HG02763 (cell line): ENCODE measurements around the gene MYH9.
"Not testable (repeated sequence)": the region's sequence is repeated elsewhere in the genome, so short reads cannot be mapped to it uniquely, and the experiment has no call there.

Experiments used
- ATAC-seq: cut with Tn5 transposase; IDR thresholded peaks from one replicate; pipeline ENCODE4 v1.9.1; 2021; ENCODE audit warnings: mild to moderate bottlenecking, moderate library complexity; ENCODE audit not compliant: unreplicated experiment

The MYH9 gene

DNA sequence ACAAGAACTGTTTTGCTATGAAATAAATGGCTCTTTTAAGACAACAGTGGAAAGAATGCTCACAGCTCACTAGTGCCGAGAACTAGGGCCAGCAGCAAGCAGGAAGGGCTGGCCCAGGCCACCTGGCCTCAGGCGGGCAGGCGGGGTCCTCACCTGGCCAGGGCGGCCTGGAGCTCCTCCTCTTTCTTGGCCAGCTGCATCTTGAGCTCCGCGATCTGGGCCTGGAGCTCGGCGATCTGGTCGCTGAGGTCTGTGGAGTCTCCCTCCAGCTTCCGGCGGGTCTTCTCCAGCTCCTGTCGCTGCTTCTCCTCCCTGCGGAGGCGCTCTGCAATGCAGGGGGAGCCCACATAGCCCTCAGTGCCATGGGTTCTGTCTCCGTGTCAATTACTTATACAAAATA is 91.1 kb downstream of the MYH9 start:
- ATAC-seq = no peak

DNA sequence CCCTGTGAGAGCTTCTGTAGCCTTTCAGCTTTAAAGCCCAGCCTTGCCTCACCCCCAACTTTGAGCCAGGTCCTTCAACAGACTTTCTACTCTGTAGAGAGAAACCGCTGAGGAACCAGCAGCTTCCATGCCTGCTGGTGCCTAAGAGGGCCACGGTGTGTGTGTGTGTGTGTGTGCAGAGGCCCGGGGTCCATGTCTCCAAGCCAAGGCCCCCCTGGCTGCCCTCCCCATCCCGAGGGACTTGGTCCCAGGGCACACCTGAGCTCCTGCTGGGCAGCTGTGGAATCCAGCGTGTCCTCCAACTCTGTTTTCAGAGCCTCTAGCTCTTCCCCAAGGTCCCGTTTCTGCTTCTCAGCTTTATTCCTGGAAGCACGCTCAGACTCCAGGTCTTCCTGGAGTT is 92.5 kb downstream of the MYH9 start:
- ATAC-seq = no peak

DNA sequence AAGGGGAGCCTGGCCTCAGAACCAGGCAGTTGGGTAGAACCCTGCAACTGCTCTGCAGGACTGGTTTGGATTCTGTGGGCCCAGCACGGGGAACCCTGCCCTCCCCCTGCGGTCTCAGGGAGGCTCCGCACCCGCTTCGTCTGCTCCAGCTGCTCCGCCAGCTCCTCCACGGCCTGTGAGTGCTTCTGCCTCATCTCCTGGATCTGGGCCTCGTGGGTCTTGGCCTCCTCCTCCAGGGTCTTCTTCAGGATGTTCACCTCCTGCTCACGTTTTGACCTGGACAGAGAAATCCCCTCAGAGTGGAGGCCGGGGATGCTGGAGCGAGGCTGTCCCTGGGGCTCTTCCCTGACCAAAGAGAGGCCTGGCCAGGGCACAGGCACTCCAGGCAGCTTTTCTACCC is 93.0 kb downstream of the MYH9 start:
- no peak for ATAC-seq

DNA sequence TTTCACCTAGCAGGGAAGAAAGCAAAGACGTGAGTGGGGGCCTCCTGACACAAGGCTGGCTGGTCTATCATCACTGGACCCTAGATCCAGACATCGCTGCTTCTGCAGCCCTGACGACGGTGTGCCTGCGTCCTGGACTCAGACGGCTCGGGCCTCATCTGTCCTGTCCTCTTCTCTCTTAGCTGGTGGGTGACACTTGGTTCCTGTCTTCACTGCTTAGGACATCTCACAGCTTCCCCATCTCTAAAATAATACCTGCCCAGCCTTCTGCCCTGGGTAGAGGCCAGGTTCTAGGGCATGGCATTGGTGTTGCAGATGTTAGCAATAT is 93.5 kb downstream of the MYH9 start:
- ATAC-seq = no peak

DNA sequence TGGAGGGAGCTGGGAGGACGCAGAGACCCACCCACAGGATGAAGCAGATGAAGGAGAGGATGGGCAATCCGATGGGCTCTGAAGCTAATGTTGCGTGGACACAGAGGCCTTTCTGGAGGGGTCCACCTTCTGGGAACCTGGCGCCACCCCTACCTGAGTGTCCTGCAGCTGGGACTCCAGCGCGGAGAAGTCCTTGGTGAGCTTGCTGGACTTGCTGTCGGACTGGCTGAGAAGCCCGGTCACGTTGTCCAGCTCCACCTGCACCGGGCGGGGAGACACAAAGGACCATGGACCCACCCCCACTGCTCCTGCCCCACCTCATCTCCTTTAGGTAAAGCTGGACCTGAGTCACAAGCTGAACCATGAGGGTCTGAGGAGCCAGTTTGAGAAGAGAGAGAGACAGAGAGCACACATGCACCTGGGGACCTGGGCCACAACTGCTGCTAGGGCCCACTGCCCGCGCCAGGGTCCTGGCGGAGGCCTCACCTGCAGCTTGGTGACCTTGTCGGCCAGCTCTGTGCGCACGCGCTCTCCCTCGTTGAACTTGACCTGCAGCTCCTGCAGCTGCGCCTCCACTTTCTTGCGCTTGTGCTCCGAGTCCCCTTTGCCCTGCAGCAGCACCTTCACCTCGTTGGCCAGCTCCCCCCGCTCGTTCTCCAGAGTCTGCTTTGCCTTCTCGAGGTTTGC is 94.0 kb downstream of the MYH9 start:
- no peak for ATAC-seq

DNA sequence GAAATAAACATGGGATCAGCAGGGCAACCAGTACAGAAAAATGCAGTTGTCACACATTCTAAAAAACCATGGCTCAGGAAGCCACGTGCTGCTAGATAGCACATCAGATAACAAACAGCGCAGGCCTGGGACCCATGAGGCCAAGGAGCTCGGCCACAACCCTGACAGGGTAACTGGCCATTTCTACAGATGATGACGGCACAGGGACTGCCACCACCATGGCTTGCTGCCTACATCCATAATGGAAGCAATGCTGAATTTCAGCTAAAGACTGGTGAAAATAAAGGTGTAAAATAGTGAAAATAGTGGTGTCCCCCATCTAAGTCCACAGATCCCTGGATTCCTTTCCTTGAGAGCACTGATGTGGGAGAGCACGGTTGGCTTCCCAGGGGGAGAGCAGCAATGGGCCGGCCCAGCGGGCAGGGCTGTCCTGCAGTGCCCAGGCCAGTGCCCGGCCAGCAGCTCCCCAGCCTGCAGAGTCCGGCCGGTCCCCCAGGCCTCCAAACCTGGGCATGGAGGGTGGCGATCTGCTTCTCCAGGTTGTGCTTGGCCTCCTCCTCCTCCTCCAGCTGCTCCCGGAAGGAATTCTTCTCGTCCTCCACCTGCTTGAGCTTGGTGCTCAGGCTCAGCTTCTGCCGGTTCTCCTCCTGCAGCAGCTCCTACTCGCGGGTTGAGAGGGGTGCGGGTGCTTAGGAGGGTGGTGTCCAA is 94.8 kb downstream of the MYH9 start:
- no peak for ATAC-seq

DNA sequence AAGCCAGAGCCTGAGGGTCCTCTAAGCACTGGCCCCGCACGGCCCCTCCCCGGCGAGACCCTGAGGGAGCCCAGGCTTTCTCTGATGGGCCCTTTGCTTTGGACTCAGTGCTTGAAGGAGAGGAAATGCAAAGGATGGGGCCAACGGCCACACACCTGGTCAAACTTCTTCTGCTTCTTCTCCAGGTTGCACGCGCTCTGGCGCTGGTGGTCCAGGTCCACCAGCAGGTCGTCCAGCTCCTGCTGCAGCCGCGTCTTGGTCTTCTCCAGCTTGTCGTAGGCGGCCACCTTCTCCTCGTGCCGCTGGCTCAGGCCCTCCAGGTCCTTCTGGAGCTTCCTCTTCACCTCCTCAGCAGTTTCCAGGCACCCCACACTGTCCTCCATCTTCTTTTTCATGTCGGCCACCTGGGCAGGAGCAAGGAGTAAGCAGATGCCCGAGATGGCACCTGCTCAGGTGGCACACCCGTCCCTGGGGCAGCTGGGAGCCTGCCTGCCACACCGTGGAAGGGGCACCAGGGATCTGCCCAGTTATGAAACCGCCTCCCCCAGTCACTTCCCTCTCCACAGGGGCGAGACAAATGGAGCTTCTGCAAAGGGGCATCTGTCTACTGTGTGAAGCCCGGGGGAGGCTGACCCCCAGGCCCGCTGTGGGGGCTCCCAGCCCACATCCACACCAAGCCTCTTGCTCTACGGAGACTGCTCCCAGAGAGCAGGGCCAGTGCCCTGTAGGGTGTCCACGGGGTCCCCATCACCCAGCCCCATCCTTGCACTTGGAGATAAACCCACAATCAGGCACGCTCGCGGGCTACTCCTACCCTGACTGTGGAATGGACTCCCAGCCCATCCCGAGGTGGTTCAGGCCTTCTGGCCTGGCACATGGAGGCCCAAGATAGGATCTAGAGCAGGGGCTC is 95.7 kb downstream of the MYH9 start:
- no peak for ATAC-seq

DNA sequence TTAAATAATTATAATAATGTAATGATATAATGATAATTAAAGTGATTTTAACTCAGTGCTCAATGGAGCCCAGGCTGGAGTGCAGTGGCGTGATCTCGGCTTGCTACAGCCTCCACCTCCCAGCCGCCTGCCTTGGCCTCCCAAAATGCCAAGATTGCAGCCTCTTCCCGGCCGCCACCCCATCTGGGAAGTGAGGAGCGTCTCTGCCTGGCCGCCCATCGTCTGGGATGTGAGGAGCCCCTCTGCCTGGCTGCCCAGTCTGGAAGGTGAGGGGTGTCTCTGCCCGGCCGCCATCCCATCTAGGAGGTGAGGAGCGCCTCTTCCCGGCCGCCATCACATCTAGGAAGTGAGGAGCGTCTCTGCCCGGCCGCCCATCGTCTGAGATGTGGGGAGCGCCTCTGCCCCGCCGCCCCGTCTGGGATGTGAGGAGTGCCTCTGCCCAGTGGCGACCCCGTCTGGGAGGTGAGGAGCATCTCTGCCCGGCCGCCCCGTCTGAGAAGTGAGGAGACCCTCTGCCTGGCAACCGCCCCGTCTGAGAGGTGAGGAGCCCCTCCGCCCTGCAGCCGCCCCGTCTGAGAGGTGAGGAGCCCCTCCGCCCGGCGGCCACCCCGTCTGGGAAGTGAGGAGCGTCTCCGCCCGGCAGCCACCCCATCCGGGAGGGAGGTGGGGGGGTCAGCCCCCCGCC is 97.2 kb downstream of the MYH9 start:
- ATAC-seq = not testable (repeated sequence)

DNA sequence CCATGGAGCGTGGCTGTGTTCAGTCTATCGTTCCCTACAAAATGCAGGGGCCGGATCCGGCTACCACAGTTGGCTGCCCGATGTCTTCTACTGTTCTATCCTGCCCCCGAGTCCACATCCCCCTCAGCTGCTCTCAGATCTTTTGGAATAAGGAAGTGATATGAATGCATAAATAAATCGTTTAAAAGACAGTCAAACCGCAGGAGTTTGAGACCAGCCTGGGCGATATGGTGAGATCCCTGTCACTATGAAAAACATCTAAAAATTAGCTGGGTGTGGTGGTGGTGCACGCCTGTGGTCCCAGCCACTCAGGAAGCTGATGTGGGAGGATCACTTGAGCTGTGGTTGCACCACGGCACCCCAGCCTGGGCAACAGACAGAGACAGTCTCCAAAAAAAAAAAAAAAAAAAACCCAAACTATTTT is 97.8 kb downstream of the MYH9 start:
- not testable (repeated sequence) for ATAC-seq

DNA sequence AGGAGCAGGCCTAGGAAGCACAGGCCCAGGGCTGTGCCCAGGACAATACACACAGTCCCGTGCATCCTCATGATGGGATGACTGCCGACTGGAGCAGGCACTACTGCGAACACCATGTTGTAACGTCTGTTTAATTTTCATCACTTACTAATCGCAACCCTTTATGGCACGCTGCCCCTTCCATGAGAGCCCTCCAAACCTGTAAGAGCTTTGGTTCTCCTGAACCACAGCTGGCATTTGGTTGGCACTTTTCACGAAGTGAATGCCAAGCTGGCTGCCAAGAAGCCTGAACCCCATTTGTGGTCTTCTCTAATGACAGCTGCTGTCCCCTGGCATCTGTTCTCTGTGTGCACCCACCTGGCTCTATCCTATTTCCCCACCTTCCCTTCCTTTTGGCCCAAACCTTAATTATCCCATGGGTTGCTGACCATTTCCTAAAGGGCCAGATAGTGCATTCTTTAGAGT is 98.3 kb downstream of the MYH9 start:
- no peak for ATAC-seq

DNA sequence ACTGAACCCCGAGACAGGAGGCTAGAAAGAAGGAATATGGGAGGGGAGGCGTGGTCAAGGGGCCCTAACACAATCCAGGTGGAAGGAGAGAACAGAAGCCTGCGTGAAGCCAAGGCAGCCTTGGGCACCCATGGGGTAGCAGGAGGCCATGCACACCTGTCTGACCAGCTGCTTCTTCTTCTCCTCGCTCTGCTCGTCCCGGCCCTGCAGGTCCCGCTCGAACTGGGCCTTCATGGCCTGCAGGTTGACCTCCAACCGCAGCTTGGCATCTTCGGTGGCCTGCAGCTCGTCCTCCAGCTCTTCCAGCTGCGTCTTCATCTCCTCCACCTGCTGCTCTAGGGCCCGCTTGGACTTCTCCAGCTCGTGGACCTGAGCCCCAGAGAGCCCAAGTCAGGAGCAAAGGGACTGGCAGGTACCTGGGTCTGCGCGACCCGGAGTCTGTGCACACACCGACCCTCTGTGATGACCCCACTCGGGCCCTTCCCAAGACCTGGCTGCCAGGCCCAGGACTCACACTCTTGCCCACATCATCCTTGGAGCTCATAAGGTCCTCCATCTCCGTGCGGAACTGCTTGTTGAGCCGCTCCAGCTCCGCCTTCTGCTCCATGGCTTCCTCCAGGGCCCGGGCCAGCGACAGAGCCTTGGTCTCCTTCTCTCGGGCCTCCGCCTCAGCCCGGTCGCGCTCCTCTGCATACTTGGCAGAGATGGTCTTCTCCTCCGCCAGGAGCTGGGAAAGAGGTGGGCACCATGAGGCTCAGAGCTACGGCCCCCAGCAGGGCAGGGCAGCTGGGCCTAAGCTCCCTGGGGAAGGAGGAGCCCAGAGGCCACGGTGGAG is 99.0 kb downstream of the MYH9 start:
- ATAC-seq = no peak

DNA sequence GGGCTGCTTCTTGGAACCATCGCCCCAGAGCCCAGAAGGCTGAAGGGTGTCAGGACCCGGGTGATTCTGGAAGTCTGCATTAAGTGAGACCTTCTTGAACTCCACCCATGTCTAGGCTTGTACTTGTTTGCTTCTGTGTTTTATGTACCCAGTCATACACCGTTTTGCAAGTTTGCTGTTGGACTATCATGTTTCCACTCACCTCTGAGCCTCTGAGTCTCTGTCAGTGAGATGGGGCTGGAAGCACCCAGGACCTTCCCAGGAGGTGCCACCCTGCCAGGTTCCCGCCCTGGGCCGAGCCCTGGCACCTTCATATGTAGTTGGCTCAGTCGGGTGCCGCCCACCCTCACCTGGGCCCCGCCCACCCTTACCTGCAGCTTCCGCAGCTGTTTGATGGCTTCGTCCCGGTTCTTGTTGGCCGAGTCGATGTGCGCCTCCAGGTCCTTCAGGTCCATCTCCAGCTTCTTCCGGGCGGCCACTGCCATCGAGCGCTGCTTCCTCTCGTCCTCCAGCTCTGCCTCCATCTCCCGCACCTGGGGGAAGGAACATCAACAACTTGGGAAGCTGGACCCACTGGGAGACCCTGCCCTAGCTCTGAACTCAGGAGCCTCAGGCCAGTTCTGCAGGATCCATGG is 99.8 kb downstream of the MYH9 start:
- no peak for ATAC-seq

DNA sequence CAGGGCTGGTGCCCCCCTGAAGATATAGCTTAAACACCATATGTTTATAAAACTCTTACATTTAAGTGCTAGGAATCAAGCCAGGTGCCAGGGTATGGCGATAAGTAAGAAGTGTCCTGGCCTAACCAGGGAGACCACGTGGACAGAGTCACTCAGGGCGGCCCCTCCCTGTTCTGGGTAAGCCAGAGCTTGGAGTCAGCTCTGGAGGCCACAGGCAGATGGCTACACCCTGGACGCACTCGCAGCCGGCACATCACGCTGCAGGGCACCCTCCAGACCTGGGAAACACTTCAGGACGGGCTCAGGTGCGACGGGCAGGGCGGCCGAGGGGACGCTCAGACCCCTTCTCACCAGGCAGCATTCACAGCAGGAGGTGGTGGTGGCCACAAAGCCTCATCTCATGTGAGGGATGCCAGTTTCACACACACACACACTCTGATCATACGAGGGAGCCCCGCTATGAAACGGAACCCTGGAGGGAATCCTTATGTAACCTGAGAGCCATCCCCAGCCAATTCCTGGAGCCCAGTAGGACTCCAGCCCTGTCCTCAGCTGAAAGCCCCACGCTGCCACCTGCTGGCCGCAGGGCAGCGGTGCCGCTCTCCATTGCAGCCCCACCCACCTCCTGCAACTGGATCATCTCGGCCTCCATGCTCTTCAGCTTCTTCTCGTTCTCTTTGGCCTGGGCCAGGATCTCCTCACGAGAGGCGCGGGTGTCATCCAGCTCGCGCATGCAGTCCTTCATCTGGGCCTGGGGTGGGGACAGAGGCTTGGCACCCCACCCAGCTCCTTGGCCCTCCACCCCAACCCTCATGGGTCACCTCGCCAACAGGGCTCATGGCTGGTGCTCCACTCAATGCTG is 101.4 kb downstream of the MYH9 start:
- no peak for ATAC-seq

DNA sequence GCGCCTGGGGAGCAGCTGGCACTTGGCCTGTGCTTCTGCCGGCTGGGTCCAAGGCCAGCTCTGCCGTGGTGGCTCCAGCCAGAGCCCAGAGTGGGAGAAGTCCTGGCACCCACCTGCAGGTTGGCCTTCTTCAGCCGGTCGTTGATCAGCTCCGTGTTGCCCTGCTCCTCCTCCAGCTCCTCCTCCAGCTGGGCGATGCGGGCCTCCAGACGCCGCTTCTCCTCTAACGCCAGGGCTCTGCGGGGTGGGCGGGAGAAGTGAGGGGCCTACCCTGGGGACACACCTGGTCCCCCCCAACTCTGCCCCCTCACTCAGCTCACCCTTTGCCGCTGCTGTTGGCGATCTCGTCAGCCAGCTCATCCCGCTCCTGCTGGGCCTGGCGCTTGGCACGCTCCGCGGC is 102.2 kb downstream of the MYH9 start:
- ATAC-seq = no peak

DNA sequence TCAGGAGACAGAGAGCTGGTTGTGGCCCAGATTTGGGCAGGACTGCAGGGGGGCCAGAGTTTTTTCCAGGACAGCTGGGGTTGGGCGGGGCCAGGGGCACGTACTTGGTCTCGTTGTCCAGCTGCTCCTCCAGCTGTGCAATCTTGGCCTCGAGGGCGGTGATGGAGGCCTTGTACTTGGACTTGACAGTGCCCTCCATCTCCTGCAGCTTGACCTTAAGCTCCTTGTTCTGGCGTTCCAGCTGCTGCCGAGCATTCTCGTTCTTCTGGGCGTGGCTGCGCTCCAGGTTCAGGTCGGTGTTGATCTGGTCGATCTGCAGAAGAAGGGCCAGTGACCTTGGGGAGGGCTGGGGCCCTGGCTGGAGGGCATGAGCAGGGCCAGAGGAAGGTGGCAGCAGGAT is 102.8 kb downstream of the MYH9 start:
- no peak for ATAC-seq

DNA sequence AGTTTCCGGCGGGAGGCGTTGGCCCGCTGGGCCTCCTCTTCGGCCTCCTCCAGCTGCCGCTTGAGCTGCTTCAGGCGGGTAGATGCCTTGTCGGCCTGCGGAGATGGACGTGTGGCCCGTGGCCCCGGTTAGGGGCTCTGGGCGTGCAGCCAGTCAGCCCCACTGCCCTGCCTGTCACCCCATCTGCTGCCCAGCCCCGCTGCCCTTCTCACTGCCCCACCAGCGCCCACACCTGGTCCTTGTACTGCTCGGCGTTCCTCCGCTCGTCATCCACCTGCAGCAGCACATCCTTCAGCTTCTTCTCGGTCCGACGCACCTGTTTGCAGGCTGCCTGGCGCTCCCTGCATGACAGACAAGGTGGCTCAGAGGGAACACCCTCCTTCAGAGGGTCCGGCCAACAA is 103.6 kb downstream of the MYH9 start:
- no peak for ATAC-seq

DNA sequence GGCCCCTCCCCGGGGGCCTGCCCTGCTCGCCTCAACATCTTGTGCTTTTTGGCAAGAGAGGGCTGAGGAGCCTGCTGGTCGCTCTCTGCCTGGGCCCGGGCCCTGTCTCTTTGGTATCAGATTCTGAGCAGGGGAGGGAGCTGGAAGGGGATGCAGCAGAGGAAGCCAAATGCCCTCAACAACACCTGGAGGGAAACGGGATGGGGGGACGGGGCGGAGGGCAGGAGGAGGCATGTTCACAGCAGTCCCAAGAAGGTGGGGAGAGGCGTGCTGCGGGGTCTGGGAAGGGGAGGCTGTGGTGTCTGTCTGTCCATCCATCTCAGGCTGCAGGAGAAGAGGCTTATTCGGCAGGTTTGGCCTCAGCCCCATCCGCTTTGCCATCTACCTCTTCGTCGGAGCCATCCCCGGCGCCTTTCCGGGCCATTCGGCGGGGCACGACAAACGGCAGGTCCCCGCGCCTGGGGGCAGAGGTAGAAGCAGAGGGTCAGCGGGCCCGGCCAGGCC is 105.4 kb downstream of the MYH9 start:
- no peak for ATAC-seq

DNA sequence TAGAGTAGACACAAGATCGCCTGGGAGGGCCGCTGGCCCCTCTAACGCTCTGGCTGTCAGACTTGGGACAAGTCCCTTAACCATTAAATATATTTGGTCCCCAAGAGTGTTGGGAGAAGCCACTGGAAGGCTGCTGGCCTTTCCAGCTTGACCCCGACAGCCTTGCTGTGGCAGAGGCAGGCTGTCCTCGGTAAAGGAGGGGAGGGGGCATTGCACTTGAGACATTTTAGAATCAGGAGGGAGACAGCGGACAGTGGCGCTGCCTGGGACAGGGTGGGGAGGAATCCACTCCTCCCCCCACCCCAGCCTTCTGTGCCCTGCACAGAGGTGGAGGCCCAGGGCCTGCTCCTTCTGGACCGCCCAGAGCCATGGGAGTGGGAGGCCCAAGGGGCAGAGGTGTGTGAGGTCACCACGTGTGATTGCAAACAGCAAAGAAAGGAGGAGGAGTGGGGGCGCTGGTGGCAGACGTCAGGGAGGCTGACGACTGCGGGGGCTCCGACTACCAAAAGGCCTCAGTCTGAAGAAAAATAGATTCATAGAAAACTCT is 105.9 kb downstream of the MYH9 start:
- ATAC-seq = no peak
